Naive thymus-derived CD8-positive, alpha-beta T cell (primary cell): ENCODE data around the gene LRRC8C. TPM values are rescaled to one million over a fixed set of nuclear protein-coding genes. Genes with fewer than 3 reads are reported as not detected.
A peak's percentile ranks its signal among the peaks of the same experiment; 100 is the strongest.

Source experiments
- ATAC-seq, 2 donors: fragments of 150-1000 bp; cut with Tn5 transposase in 1 of 2; sonication (Bioruptor Pico), chemical (Tn5 transposase) in 1 of 2; 1 replicate in 1 of 2; 2 replicates in 1 of 2; pipeline ENCODE4 v1.10.0; 2021; ENCODE audit warnings: mild to moderate bottlenecking in 2 of 2, moderate library complexity in 2 of 2
- POLR2A ChIA-PET: fragments of 350-600 bp; sonication (Branson Sonifier 250); formaldehyde crosslinking; loops from one replicate; lab custom pipeline; 2021; ENCODE audit warnings: antibody characterized with exemption; lab: Charles Lee
- DNase-seq, 10 donors: peaks; one replicate each; pipeline versions ENCODE4 v3.0.0 to v3.0.0-alpha.2; 2020 to 2022
- H3K27ac Mint-ChIP-seq, 10 donors: one replicate each; pipeline ENCODE4 v1.8.0; 2020 to 2022; ENCODE audit warnings: mild to moderate bottlenecking in 10 of 10, mixed read lengths in 10 of 10, moderate library complexity in 4 of 10, inconsistent platforms in 1 of 10
- H3K27me3 Mint-ChIP-seq, 5 donors: one replicate each; pipeline ENCODE4 v1.8.0; 2021 to 2022; ENCODE audit warnings: mixed read lengths in 5 of 5
- H3K36me3 Mint-ChIP-seq, 3 donors: one replicate each; pipeline ENCODE4 v1.8.0; 2020 to 2022; ENCODE audit warnings: mixed read lengths in 3 of 3, mild to moderate bottlenecking in 2 of 3, inconsistent platforms in 1 of 3
- H3K4me1 Mint-ChIP-seq, 4 donors: one replicate each; pipeline ENCODE4 v1.8.0; 2021 to 2022; ENCODE audit warnings: mixed read lengths in 4 of 4
- H3K4me3 Mint-ChIP-seq, 10 donors: one replicate each; pipeline ENCODE4 v1.8.0; 2020 to 2022; ENCODE audit warnings: mild to moderate bottlenecking in 10 of 10, mixed read lengths in 10 of 10, moderate library complexity in 6 of 10, inconsistent platforms in 1 of 10
- H3K9me3 Mint-ChIP-seq, 9 donors: one replicate each; pipeline ENCODE4 v1.8.0; 2020 to 2022; ENCODE audit warnings: mixed read lengths in 9 of 9, mild to moderate bottlenecking in 3 of 9, inconsistent platforms in 1 of 9, moderate library complexity in 1 of 9
- polyA plus RNA-seq, 3 donors: library from polyadenylated mRNA; unstranded; fragments of 300-500 nt; fragmentation: Illumina TruSeq; gene quantifications; one replicate each; pipeline ENCODE4 v1.2.3, GENCODE V29; 2021
- total RNA-seq, 8 experiments: library from RNA in 2 of 8; stranded (reverse) in 2 of 8; gene quantifications; one replicate each; pipeline ENCODE4 v1.2.3 and lab custom pipeline; 2021 to 2026

The LRRC8C gene
- total and polyA plus RNA-seq, 5 experiments from 2014 or later: 10.0 to 53.3 (median 19.2) TPM

- ATAC-seq: no peak
Observed at GRCh38 chr1:89635825-89636815, 3.2 kb downstream of the LRRC8C start.

GRCh38 chr1:89637496-89637895, 4.6 kb downstream of the LRRC8C start:
- peak overlapping the region in 9 of 10 donors; percentile 29 to 98 (median 59) for H3K4me3 Mint-ChIP-seq
- peaks cover 34 to 83% (median 69%) of the 10 kb centered on the region in 4 donors for H3K4me1 Mint-ChIP-seq
- ATAC-seq (no peak), DNase-seq (no peak)
- peaks cover 0 to 17% (median 0%) of the 10 kb centered on the region in 3 donors for H3K36me3 Mint-ChIP-seq
- POLR2A ChIA-PET: interaction anchor here (0.7 to 11.4 kb wide), 4 partner anchors 15 to 127 kb away, joined by 4 to 125 read pairs (median 14); no protein-coding TSS in a partner anchor
- H3K27me3 Mint-ChIP-seq: no peaks in the 10 kb centered on the region
- H3K27ac Mint-ChIP-seq: peak overlapping the region; percentile 38 to 84 (median 74)
- no peaks in the 10 kb centered on the region for H3K9me3 Mint-ChIP-seq

More at GRCh38 chr1:89635825-89636815, 3.2 kb downstream of the LRRC8C start:
- DNase-seq: no peak
- no peaks in the 10 kb centered on the region for H3K9me3 Mint-ChIP-seq
- peak overlapping the region; percentile 39 to 98 (median 68) for H3K4me3 Mint-ChIP-seq
- H3K27ac Mint-ChIP-seq: peak overlapping the region in 9 of 10 donors; percentile 13 to 85 (median 58)
- H3K36me3 Mint-ChIP-seq: peaks cover 0 to 13% (median 0%) of the 10 kb centered on the region in 3 donors
- POLR2A ChIA-PET: interaction anchor here (0.7 to 11.4 kb wide), 10 partner anchors 10 to 128 kb away, joined by 3 to 125 read pairs (median 4); no protein-coding TSS in a partner anchor
- H3K4me1 Mint-ChIP-seq: peaks cover 37 to 83% (median 70%) of the 10 kb centered on the region in 4 donors
- no peaks in the 10 kb centered on the region for H3K27me3 Mint-ChIP-seq

- Mint-ChIP-seq H3K4me1 (peaks cover 36 to 95% (median 78%) of the 10 kb centered on the region in 4 donors), H3K4me3 (peak overlapping the region in 3 of 10 donors; percentile 6 to 28 (median 9))
Observed at GRCh38 chr1:89640440-89640839, 7.5 kb downstream of the LRRC8C start.

GRCh38 chr1:89641781-89642180, 8.9 kb downstream of the LRRC8C start:
- no peaks in the 10 kb centered on the region for H3K27me3 Mint-ChIP-seq
- H3K4me3 Mint-ChIP-seq: peak overlapping the region in 9 of 10 donors; percentile 2 to 32 (median 12)
- H3K4me1 Mint-ChIP-seq: peaks cover 28 to 81% (median 66%) of the 10 kb centered on the region in 4 donors
- no peak for ATAC-seq
- H3K27ac Mint-ChIP-seq: peak overlapping the region; percentile 9 to 85 (median 58)
- DNase-seq: no peak
- POLR2A ChIA-PET: interaction anchor here (1.2 kb wide), 1 partner anchor 121 kb away, joined by 3 read pairs; no protein-coding TSS in a partner anchor
- H3K36me3 Mint-ChIP-seq: peaks cover 17 to 29% (median 26%) of the 10 kb centered on the region in 3 donors
- peaks cover 0 to 22% (median 13%) of the 10 kb centered on the region in 9 donors for H3K9me3 Mint-ChIP-seq

More at GRCh38 chr1:89640440-89640839, 7.5 kb downstream of the LRRC8C start:
- H3K27ac Mint-ChIP-seq: peak overlapping the region in 7 of 10 donors; percentile 22 to 90 (median 39)
- H3K27me3 Mint-ChIP-seq: no peaks in the 10 kb centered on the region
- DNase-seq (no peak), ATAC-seq (no peak)
- H3K9me3 Mint-ChIP-seq: peaks cover 0 to 11% (median 7%) of the 10 kb centered on the region in 9 donors
- H3K36me3 Mint-ChIP-seq: peaks cover 7 to 25% (median 14%) of the 10 kb centered on the region in 3 donors
- POLR2A ChIA-PET: interaction anchor here (1.7 kb wide), 1 partner anchor 14 kb away, joined by 4 read pairs; no protein-coding TSS in a partner anchor

GRCh38 chr1:89643577-89643976, 10.7 kb downstream of the LRRC8C start:
- Mint-ChIP-seq H3K27ac (peak overlapping the region in 7 of 10 donors; percentile 55 to 87 (median 79)), H3K9me3 (peaks cover 0 to 26% (median 14%) of the 10 kb centered on the region in 9 donors), H3K4me3 (peak overlapping the region in 2 of 10 donors; percentile 18 to 58), H3K36me3 (peaks cover 17 to 31% (median 29%) of the 10 kb centered on the region in 3 donors), H3K4me1 (peaks cover 19 to 74% (median 55%) of the 10 kb centered on the region in 4 donors), H3K27me3 (no peaks in the 10 kb centered on the region)
- POLR2A ChIA-PET: interaction anchor here (2.7 kb wide), 1 partner anchor 10 kb away, joined by 15 read pairs; the partner anchor contains the start of gene LRRC8C
- ATAC-seq: no peak
- DNase-seq: no peak

- POLR2A ChIA-PET: interaction anchor here (0.5 to 2.7 kb wide), 3 partner anchors 11 to 50 kb away, joined by 6 to 15 read pairs (median 7); partner anchors contain the start of gene LRRC8C
- H3K36me3 Mint-ChIP-seq: peaks cover 17 to 31% (median 26%) of the 10 kb centered on the region in 3 donors
- ATAC-seq: no peak
- no peaks in the 10 kb centered on the region for H3K27me3 Mint-ChIP-seq
- H3K4me1 Mint-ChIP-seq: peaks cover 21 to 76% (median 57%) of the 10 kb centered on the region in 4 donors
- DNase-seq: no peak
- peak overlapping the region in 8 of 10 donors; percentile 15 to 79 (median 56) for H3K27ac Mint-ChIP-seq
- no peak overlapping the region for H3K4me3 Mint-ChIP-seq
- H3K9me3 Mint-ChIP-seq: peaks cover 0 to 26% (median 14%) of the 10 kb centered on the region in 9 donors
Observed at GRCh38 chr1:89644119-89644814, 11.3 kb downstream of the LRRC8C start.

GRCh38 chr1:89646259-89646658, 13.3 kb downstream of the LRRC8C start:
- Mint-ChIP-seq H3K27me3 (no peaks in the 10 kb centered on the region), H3K36me3 (peaks cover 21 to 31% (median 27%) of the 10 kb centered on the region in 3 donors), H3K9me3 (peaks cover 0 to 26% (median 14%) of the 10 kb centered on the region in 9 donors), H3K27ac (peak overlapping the region in 2 of 10 donors; percentile 34 to 46), H3K4me1 (peaks cover 25 to 75% (median 60%) of the 10 kb centered on the region in 4 donors), H3K4me3 (no peak overlapping the region)
- ATAC-seq (no peak), DNase-seq (no peak)
- POLR2A ChIA-PET: interaction anchor here (0.9 to 1.6 kb wide), 3 partner anchors 10 to 13 kb away, joined by 3 to 4 read pairs (median 3); partner anchors contain the start of gene LRRC8C

- ATAC-seq: no peak
- Mint-ChIP-seq H3K27ac (peak overlapping the region; percentile 43 to 84 (median 77)), H3K27me3 (no peaks in the 10 kb centered on the region), H3K4me3 (peak overlapping the region in 9 of 10 donors; percentile 3 to 72 (median 49)), H3K4me1 (peaks cover 30 to 75% (median 64%) of the 10 kb centered on the region in 4 donors), H3K9me3 (peaks cover 0 to 36% (median 16%) of the 10 kb centered on the region in 9 donors), H3K36me3 (peaks cover 28 to 33% (median 32%) of the 10 kb centered on the region in 3 donors)
- POLR2A ChIA-PET: no interaction called here
- no peak for DNase-seq
Observed at GRCh38 chr1:89649783-89650182, 16.9 kb downstream of the LRRC8C start.

GRCh38 chr1:89652373-89652772, 19.5 kb downstream of the LRRC8C start:
- peak overlapping the region in 8 of 10 donors; percentile 1 to 49 (median 30) for H3K4me3 Mint-ChIP-seq
- no peaks in the 10 kb centered on the region for H3K27me3 Mint-ChIP-seq
- DNase-seq (no peak), ATAC-seq (no peak)
- peaks cover 21 to 28% (median 22%) of the 10 kb centered on the region in 3 donors for H3K36me3 Mint-ChIP-seq
- peaks cover 2 to 22% (median 7%) of the 10 kb centered on the region in 9 donors for H3K9me3 Mint-ChIP-seq
- H3K4me1 Mint-ChIP-seq: peaks cover 38 to 90% (median 81%) of the 10 kb centered on the region in 4 donors
- H3K27ac Mint-ChIP-seq: peak overlapping the region; percentile 28 to 96 (median 80)
- POLR2A ChIA-PET: interaction anchor here (0.6 to 4.4 kb wide), 4 partner anchors 18 to 669 kb away, joined by 3 to 24 read pairs (median 3); partner anchors contain the start of gene LRRC8C

- Mint-ChIP-seq H3K36me3 (peaks cover 27 to 33% (median 31%) of the 10 kb centered on the region in 3 donors), H3K27me3 (no peaks in the 10 kb centered on the region), H3K9me3 (peaks cover 0 to 22% (median 6%) of the 10 kb centered on the region in 9 donors), H3K4me1 (peaks cover 44 to 94% (median 85%) of the 10 kb centered on the region in 4 donors), H3K4me3 (peak overlapping the region; percentile 22 to 79 (median 56)), H3K27ac (peak overlapping the region; percentile 74 to 96 (median 92))
- ATAC-seq (peak; percentile 85 to 93), DNase-seq (peak in 8 of 10 donors; percentile 27 to 85 (median 64))
- POLR2A ChIA-PET: interaction anchor here (0.7 to 5.9 kb wide), 12 partner anchors 11 to 105 kb away, joined by 3 to 77 read pairs (median 6); partner anchors contain the start of gene LRRC8C
Observed at GRCh38 chr1:89657886-89658285, 25.0 kb downstream of the LRRC8C start.
